ENCODE data around the gene MLXIP. TPM values are rescaled to one million over a fixed set of nuclear protein-coding genes. Genes with fewer than 3 reads are reported as not detected.
A peak's percentile ranks its signal among the peaks of the same experiment; 100 is the strongest.
"Not testable (repeated sequence)": the region's sequence is repeated elsewhere in the genome, so short reads cannot be mapped to it uniquely, and the experiment has no call there.

The MLXIP gene
- total RNA-seq, 1 donor from 2014 or later = 19.0 TPM

DNA sequence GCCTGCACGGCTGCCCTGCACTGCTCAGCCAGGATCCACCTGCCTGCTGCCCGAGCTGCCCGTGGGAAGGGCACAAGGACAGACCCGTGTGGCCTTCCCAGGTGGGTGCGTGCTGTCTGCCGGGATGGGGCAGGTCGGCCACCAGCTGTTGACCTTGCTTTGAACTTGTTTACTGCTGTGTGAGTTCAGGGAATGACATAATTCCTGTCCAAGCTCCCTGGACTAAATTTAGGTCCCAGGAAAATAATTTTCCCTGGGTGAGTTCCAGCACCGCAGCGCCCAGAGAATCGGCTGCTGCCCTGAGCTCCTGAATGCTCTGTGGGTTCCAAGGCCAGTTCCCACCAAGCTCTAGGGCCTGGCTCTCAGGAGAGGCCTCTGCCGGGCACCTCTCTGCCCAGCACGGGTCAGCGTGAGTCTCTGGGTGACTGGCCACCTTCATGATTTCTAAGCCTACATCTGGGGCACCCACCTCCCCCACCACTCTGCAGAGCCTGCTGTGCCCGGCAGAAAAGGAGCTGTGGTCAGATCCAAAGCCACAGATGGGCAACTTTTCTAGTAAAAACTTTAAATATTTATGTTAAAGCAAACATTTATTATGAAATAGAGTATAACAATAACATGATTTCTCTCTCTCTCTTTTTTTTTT, 27.2 kb upstream of the MLXIP start:
- DNase-seq (ENCODE audit: low spot score) (peak; percentile 85), ATAC-seq (peak; percentile 76)

DNA sequence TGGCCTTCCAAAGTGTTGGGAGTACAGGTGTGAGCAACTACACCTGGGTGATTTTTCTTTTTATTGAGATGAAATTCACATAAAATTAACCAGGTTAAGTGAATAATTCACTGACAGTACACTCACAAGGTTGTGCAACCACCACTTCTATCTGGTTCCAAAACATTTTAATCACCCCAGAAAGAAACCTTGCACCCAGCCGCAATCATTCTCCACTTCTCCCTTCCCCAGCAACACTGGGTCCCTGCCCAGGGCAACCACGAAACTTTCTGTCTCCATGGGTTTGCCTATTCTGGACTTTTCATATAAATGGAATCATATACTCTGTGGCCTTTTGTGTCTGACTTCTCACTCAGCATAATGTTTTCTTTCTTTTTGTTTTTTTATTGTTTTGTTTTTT, 26.3 kb upstream of the MLXIP start:
- DNase-seq (ENCODE audit: low spot score) = no peak
- peak; percentile 42 for ATAC-seq

DNA sequence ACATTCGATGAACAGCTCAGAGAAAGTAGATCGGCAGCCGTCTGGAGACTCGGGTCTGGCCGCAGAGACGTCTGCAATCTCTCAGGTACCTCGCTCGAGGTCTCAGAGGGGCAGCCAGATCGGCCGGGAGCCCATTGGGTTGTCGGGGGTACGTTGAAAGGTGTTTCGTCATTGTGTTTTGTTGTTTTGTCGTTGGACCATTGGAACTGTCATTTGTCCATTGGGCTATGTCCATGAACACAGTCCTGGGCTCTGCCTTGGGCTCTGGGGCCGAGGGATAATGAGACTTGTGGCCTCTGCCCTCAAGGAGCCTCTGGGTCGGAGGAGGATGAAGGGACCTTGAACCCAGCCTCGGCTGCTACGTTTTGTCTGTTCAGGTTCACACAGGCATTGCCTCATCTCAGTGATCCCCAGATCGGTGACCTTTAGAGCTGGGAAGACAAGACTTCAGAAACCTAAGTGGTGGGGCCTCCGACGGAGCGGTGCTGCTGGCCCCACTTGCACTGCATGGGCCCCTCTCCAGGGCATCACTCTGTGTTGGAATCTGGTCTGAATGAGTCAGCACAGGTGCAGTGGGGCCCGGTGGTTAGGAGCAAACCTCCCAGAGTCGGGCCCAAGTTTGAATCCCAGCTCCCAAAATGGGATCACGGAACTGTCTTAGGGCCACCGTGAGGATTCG, 23.6 kb upstream of the MLXIP start:
- ATAC-seq (no peak), DNase-seq (ENCODE audit: low spot score) (no peak)

DNA sequence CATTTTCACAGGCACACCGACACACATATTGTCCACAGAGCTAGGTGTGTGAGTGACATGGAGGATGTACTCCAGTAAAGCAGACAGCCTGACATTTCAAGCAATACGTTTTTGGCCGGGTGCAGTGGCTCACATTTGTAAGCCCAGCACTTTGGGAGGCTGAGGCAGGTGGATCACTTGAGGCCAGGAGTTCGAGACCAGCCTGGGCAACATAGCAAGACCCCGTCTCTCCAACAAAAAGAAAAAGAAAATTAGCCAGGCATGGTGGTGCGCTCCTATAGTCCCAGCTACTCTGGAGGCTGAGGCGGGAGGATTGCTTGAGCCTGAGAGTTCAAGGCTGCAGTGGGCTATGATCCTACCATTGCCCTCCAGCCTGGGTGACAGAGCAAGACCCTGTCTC, 22.1 kb upstream of the MLXIP start:
- ATAC-seq; DNase-seq (ENCODE audit: low spot score): not testable (repeated sequence)

DNA sequence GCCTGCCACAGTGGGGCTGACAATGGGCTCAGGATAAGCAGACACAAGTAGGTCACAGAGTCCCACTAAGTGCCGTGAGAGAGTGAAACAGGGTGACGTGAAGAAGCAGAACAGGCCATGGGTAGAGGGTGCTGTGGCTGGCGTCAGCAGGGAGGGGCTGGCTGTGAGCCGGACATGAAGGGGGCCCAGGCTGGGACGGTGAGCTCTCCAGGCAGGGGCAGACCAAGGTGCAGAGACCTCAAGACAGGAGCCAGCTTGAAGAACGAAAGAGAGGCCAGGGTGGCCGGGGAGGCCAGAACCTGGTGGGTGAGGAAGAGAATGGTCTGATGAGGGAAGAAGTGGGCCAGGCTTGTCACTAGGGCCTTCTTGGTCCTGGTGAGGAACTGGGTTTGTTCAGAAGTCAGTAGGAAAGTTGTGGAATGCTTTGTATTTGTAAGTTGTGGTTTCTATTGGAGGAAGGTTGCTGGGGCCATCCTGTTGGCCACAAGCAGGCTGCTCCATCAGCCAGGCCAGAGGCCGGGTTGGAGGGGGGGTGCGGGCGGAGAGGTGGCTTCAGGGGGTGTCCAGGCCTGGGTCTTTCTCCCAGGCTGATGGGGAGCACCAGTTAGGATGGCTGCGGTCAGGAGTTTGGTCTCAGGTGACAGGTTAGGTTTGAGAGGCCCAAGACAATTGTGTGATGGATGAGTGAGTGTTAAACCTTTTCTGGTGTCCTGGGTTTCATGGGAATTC, 21.4 kb upstream of the MLXIP start:
- no peak for DNase-seq (ENCODE audit: low spot score)
- no peak for ATAC-seq

DNA sequence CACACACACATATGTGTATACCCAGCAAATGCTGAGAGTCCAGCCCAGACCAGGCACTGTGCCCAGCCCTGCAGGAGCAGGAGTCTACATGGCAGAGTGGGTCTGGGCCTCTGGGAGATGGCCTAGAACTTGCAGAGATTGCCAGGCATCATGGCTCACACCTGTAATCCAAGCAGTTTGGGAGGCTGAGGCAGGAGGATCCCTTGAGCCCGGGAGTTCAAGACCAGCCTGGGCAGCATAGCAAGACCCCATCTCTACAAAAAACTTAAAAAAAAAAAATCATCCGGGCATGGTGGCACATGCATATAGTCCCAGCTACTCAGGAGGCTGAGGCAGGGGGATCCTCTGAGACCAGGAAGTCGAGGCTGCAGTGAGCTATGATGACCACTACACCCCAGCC, 20.8 kb upstream of the MLXIP start:
- no peak for ATAC-seq
- DNase-seq (ENCODE audit: low spot score) = no peak

DNA sequence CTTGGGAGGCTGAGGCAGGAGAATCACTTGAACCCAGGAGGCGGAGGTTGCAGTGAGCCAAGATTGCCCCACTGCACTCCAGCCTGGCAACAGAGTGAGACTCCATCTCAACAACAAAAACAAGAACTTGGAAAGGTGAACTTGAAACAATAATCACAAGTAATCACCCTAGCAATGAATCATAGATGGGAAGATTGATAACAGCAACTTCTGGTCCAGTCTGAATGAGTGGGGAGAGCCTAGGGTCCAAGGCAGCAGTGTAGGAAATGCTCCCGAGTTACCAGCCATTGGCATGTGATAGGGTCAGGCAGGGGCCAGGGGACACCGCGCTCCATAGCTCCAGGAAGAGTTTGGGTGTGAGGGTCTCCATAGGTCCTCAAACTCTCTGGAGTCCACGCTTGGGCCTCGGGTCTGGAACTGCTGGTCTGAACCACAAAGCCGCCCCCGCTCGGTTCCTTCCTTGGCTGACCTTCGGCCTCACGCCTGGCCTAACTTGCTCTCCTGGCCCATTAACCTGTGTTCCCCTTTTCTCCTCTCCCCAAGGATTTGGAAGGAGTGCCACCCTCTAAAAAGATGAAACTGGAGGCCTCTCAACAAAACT, 19.9 kb upstream of the MLXIP start:
- ATAC-seq (no peak), DNase-seq (ENCODE audit: low spot score) (no peak)

DNA sequence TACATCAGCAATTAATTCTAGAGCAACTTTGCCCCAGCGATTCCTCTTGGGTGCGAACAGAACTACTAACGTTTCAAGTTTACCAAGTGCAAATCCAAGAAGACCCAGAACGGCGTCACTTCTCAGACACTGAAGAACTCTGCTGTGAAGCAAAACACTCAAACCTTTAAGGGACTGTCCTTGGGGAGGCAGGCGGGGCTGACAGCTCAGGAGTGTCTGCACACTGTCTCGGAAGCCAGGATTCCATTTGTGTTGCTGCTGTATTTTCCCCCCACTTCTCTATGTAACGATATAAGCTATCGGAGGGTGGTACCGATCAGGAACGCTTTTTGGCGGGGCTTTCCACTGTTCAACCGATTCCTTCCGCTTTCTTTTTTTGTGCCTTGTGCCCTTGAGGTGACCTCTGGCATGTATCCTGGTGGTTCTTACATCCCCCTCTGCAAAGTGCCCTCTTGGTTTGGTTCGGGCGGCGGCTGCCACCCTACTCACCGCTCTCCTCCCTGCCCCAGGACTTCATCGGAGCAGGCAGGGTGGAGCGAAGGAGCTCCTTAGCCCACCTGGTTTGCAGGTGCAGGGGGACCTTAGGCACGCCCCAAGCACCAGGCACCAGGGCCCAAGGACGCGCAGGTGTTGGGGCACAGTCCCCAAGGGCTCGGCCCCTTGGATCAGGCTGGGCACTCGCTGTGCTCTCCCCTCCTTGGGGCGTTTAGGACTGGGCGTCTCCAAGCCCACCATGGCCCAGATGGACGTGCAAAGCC, 19.2 kb upstream of the MLXIP start:
- DNase-seq (ENCODE audit: low spot score) (no peak), ATAC-seq (no peak)

DNA sequence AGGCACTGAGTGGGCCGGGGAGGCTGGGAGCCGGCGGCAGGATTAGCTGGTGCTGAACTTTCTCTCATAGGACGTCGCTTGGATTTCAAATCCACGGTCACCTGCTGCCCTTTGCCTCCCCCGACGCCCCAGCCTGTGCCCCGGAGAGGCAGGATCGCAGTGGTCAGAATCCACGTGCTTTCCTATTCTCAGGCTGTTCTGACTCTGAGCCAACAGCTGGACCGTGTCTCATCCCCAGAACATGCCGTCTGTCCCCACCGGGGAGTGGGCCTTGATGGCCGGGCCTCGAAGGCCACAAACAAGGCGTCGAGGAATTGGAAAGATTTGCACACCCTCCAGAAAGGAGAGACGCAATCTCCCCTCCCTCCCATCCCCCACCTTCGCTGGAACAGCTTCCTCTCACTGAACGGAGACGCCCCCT, 18.5 kb upstream of the MLXIP start:
- ATAC-seq (peak; percentile 14), DNase-seq (ENCODE audit: low spot score) (peak; percentile 64)

DNA sequence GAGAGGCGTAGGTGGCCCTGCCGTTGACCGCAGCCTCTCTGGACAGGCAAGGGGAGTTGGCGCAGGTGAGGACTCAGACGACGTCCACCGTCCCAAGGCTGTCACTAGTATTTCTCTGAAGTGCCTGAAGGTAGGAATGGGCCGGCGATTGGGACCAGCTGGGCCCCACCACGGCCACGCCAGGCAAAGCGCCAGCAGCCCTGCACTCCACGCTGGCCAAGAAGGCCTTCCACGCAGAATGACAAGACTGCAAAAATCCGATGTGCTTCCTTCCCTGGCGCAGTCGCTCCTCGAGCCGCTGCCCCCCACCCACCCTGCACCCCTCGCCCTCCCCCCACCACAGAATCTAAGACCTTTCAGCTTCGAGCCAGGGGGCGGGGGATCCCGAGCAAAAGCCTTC, 17.3 kb upstream of the MLXIP start:
- ATAC-seq = no peak
- no peak for DNase-seq (ENCODE audit: low spot score)

DNA sequence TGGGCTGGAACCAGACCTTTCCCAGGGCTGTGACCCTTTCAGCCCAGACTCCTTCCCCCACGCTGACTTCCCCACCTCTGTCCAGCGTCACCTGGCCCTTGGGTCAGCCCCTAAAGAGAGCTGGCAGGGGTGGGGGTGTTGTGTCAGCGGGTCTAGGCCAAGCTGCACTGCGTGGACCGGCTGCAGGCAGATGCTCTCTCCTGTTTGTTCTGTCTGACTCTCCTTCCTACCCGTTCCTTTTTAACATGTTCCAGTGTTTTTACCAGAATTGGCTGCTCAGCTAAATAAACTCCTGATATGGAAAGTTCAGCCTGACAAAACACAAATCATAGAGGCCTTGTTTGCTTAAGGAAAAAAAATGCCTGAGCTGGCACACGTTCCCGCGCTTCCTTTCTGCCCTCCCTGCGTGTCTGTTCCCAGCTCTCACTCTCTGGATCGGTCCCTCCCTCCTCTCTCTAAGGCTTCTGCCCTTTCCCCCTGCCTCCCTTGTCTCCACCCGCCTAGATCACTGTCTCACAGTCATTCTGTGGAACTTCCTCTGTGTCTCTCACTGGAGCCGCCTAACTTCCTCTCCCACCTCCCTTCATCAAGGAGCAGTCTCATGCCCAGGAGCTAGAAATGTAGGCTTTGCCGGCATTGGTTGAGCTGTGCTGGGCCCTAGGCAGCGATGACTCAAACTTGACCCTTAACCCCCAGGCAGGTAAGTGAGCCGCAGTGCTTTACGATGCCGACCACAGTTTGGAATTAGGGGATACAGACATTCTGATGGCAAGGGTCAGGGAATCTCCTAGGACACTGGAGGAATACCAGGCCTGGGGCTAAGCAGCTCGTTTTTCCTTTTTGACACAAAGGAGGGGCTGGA, 15.5 kb upstream of the MLXIP start:
- ATAC-seq (peak; percentile 79), DNase-seq (ENCODE audit: low spot score) (peak; percentile 84)

DNA sequence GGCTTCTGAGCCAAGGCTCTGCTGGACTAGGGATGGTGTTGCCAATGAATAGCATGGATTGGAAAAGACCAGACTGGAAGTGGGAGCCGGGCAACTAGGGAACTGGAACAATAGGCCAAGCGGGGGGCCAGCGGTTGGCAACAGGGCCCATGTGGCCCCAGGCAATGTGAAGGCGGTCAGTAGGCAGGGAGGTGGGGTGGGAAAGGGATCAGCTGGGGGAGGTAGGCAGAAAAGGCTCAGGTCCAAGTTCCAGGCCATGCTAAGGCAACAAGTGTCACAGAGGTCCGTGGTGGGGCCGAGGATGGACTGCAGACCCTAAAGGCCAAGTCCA, 14.9 kb upstream of the MLXIP start:
- no peak for ATAC-seq
- DNase-seq (ENCODE audit: low spot score) = no peak

DNA sequence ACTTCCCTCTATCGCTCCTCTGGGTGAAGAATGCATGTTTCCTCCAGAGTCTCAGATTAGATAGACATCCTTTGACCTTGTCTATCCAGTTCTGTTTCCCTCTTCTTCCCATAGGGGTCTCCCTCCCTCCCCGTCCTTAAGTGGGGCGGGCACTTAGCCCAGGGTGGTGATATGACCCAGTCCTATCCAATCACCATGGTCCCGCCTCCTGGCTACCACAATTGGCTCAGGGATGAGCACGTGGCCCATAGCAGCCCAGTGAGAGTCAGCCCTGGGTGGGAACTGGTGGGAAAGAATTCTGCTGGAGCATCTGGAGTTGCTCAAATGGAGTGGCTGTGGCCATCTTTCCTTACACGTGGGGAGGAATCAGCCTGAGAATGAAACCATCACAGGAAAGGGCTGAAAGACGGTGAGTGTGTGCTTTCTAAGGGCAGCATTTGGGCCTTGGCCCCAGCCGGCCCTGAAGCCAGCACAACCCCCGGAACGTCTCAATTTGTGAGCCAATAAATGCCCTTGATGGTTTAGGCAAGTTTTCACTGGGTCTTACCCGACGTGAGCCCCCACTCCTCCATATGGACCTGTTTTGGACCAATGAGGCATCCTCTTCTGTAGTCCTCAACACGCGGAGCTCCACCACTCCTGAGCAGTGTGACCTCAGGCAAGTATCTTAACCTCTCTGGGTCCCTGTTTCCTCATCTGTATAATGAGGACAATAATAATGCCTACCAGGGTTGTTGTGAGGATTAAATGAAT, 14.4 kb upstream of the MLXIP start:
- ATAC-seq = peak; percentile 32

DNA sequence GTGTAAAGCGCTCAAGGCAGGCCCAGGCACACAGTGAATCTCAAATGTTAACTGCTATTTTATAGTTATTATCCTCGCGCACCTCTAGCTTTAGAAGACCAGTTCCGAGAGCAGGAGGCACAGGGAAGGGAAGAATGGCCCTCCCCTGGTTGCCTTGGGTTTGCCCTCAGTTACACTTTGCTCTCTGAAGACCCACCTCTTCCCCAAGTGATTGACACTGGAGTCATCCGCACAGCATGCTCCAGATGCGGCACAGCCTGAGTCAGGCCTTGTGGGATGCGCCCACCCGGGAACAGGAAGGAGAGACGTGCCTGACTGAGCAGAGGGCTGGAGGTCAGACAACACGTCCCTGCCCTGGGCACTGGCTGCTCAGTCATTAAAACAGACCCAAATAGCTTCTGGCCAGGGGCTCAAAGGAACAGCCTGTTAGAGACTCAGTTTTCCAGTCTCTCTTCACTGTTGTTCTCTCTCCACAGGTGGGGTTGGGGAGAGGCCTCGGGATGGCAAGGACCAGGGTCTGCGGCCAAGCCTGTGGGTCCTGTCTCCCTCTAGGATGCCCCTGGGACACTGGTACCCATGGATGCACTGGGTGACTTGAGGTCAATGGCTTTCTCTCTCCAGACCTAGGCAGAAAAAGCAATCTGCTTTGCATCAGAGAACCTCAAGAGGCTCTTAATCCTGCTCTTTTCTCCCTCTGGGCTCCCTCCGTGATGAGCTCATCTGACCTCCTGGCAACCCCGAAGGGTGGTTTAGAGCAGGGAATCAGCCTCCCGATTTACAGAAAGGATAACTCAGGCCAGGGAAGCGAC, 13.6 kb upstream of the MLXIP start:
- ATAC-seq (no peak), DNase-seq (ENCODE audit: low spot score) (no peak)

More for the DNA sequence above, 14.4 kb upstream of the MLXIP start:
- DNase-seq (ENCODE audit: low spot score) = peak; percentile 67

DNA sequence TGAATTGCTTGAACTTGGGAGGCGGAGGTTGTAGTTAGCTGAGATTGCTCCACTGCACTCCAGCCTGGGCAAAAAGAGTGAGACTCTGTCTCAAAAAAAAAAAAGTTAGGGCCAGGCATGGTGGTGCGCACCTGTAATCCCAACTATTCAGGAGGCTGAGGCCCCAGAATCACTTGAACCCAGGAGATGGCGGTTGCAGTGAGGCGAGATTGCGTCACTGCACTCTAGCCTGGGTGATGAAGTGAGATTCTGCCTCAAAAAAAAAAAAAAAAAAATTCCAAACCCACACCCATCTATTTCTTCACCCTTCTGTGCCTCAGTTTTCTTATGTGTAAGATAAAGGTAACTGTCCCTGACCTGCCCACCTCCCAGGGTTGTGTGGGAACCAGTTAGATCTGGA, 11.0 kb upstream of the MLXIP start:
- no peak for ATAC-seq
- no peak for DNase-seq (ENCODE audit: low spot score)

DNA sequence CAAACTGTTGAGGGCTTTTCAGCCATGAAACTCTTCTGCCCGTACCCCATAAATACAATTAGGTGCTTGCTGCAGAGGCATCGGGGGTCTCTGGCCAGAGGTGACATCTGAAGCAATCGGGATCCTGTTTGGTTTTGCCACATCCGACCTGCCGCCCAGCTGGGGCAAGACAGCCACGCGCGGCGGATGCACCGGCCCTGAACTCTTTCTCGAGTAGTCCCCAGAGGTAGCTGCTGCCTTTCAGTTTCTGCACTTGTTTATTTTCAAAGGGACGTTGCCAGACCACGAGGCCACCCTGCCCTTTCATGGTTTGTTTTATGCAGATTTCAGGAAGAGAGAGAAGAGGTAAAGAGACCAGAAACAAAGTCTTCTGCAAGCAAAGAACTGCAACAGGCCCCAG, 10.6 kb upstream of the MLXIP start:
- peak; percentile 41 for ATAC-seq
- DNase-seq (ENCODE audit: low spot score) = no peak

DNA sequence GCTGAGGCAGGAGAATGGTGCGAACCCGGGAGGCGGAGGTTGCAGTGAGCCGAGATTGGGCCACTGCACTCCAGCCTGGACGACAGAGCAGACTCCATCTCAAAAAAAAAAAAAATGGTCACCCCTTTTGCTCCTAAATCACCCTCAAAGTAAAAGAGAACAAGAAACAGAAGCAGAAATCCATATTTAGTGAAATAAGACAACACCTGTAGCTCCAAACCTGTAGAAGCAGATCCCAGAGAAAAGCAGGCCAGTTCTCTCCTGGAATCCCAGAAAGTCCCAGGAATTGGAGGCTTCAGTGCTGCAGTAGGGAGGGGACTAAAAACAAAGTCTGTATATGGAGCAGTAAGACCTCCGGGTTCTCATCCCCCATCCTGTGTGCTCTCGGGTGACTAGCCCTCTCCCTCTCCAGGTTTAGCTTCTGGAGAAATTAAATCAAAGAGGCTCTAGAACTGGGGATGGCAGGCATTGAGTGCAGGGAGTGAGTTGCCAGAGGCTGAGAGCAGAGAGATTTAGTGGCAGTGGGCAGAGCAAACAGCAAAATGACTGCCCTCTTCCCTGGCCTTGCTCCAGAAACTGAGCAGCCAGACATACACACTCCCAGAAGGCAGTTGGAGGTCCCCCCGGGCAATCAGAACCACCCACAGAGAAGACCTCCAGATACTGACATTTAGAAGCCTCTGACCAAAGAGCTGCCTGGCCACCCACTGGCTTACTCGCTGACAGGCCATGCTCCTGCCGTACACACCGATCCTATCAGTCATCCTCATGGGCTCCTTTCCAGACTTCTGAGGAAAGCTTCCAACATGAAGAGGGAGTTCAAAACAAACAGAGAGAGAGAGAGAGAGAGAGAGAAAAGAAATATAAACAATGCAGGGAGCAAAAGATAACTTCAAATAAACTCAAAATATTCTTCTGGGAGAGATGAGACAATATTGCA, 6.3 kb upstream of the MLXIP start:
- ATAC-seq = peak; percentile 91
- peak; percentile 73 for DNase-seq (ENCODE audit: low spot score)

Measured in left lobe of liver (tissue), 2 donors.